GM23338 (cell line): Measurements from ENCODE around the gene SUSD1.

Experiments used
- EZH2 ChIP-seq: fragments of 200-600 bp; sonication (generic); IDR thresholded peaks from one replicate; pipeline ENCODE4 v1.8.0; 2017; ENCODE audit warnings: antibody characterized with exemption, mild to moderate bottlenecking, low read depth; ENCODE audit not compliant: unreplicated experiment
- TF ChIP-seq, protein P1 (sequence below), 2 experiments: fragments of 200-600 bp in 1 of 2; sonication (generic) in 1 of 2; conservative IDR thresholded peaks; 2 replicates each; pipeline versions ENCODE4 v1.5.1 to v1.6.1; 2016 to 2017; ENCODE audit warnings: antibody characterized with exemption in 2 of 2, low read depth in 2 of 2, mild to moderate bottlenecking in 2 of 2, moderate library complexity in 1 of 2
- TF ChIP-seq, protein P2 (sequence below): IDR thresholded peaks from one replicate; pipeline ENCODE4 v1.6.1; 2018; ENCODE audit warnings: antibody characterized with exemption; ENCODE audit not compliant: unreplicated experiment

DNA sequence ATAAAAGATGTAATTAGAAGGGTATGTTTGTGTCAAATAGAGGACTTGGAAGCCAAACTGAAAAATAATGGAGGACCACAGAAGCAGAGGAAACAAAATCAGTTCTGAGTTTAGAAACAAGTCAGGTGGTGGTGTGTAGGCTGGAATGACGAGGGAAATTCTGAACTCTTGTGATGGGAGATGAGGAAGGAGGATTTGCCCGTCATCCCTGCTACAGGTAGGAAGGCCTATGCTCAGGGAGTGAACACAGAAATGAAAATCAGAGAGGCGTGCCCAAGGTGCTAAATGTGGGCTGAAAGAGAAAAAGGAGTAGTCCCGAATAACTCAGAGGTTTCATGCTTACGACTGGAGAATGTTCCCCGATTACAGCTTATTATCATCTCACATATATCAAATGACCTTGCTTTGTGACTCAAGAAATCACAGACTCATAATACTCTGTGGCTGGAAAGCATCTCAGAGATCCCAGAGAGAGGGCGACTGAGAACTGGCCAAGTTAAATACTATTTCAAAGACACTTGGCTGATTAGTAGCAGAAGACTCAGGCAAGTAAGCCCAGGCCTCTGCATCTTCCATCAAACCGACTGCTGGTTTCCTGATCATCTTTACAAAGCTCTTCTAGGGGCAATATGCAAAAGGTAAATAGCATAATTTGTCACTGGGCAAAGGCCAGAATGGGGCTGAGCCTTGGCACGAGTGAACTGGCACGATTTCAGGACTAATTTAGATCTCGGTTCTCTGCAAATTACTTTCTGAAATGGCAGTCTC, 126.0 kb downstream of the SUSD1 start:
- TF ChIP-seq EZH2 = no peak
- TF ChIP-seq, protein P1, sequence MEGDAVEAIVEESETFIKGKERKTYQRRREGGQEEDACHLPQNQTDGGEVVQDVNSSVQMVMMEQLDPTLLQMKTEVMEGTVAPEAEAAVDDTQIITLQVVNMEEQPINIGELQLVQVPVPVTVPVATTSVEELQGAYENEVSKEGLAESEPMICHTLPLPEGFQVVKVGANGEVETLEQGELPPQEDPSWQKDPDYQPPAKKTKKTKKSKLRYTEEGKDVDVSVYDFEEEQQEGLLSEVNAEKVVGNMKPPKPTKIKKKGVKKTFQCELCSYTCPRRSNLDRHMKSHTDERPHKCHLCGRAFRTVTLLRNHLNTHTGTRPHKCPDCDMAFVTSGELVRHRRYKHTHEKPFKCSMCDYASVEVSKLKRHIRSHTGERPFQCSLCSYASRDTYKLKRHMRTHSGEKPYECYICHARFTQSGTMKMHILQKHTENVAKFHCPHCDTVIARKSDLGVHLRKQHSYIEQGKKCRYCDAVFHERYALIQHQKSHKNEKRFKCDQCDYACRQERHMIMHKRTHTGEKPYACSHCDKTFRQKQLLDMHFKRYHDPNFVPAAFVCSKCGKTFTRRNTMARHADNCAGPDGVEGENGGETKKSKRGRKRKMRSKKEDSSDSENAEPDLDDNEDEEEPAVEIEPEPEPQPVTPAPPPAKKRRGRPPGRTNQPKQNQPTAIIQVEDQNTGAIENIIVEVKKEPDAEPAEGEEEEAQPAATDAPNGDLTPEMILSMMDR (conservative IDR thresholded peaks at IDR 0.05; ENCODE audit: low read depth in 2 of 2) = no peak
- TF ChIP-seq, protein P2, sequence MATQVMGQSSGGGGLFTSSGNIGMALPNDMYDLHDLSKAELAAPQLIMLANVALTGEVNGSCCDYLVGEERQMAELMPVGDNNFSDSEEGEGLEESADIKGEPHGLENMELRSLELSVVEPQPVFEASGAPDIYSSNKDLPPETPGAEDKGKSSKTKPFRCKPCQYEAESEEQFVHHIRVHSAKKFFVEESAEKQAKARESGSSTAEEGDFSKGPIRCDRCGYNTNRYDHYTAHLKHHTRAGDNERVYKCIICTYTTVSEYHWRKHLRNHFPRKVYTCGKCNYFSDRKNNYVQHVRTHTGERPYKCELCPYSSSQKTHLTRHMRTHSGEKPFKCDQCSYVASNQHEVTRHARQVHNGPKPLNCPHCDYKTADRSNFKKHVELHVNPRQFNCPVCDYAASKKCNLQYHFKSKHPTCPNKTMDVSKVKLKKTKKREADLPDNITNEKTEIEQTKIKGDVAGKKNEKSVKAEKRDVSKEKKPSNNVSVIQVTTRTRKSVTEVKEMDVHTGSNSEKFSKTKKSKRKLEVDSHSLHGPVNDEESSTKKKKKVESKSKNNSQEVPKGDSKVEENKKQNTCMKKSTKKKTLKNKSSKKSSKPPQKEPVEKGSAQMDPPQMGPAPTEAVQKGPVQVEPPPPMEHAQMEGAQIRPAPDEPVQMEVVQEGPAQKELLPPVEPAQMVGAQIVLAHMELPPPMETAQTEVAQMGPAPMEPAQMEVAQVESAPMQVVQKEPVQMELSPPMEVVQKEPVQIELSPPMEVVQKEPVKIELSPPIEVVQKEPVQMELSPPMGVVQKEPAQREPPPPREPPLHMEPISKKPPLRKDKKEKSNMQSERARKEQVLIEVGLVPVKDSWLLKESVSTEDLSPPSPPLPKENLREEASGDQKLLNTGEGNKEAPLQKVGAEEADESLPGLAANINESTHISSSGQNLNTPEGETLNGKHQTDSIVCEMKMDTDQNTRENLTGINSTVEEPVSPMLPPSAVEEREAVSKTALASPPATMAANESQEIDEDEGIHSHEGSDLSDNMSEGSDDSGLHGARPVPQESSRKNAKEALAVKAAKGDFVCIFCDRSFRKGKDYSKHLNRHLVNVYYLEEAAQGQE = no peak
